NCI-H128 (cell line): ENCODE data around the gene ZMIZ1.

Source experiments
- DNase-seq: peaks from one replicate; lab custom pipeline; 2025; ENCODE audit not compliant: unreplicated experiment; lab: John Stamatoyannopoulos, UW

The ZMIZ1 gene

DNA sequence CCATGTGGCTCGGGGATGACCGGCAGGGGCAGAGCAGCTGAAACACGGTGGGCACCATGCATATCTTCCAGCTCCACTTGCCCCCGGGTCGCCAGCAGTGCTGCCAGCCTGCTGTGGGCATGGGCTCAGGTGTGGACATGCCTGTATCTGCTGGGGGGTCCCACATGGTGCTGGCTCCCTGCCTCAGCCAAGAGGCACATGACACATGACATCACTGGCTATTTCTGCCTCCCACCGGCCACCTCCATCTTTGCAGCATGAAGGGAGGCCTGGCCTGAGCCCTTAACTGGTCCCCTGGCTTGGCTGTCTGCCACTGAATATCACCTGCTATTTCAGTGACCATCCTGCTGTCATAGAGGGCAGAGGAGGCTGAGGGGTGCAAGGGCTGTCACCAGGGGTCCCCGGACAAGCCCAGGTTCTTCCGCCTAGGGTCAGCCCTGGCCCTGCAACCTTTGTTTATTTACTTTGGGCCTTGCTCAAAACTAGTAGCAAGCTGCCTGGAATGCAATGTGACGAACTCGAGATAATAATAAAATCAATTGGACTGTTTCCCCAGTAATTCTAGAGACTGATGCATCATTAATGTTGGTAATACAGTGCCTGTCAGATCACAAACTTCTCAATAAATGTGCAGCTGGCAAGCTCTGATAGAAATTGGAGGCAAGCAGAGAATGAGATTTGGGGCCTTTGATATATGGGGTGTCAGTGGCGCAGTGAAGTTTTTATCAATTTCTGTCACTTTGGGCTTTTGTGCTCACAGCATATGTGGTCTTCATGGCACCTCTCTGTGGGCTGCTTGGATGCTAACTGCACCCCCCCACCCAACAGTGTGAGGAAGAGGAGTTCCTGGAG, 28.5 kb downstream of the ZMIZ1 start:
- DNase-seq, result no peak

DNA sequence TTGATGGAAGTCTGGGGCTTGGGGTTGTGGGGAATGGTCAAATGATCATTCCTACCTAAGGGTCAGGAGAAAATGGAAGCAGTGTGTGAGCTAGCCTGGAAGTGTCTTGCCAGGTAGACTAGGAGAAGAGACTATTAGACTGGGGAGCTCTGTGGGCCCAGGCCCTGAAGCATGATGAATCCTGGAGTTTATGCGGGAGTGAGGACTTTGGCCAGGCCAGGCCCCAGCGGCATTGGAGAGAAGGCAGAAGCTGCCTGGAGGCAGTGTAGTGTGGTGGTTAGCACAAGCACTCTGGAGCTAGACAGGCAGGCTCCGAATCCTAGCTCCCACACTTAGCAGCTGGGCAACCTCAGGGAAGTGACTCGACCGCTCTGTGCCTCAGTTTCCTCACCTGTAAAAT, 29.3 kb downstream of the ZMIZ1 start:
- DNase-seq, result no peak

DNA sequence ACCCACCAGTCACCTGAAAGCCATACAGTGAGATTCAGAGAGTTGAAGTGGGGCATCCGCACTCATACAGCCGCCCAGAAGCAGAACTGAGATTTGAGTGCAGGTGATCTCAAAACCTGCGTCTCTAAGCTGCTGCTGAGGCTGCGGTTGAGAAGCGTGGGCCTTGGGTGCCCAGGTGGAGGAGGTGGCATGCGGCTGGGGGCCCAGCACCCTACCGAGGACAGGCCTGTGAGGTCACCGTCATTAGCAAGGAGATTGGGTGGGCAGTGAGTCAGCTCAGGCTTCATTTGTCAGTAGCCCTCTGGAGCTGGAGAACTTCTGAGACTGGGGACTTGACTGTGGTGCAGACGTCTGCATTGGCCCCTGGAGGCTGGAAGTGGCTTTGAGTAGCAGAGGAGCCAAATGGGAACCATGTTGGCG, 29.8 kb downstream of the ZMIZ1 start:
- DNase-seq, result no peak

GRCh38 chr10:79099898-79100448, 31.2 kb downstream of the ZMIZ1 start:
- DNase-seq, result no peak

DNA sequence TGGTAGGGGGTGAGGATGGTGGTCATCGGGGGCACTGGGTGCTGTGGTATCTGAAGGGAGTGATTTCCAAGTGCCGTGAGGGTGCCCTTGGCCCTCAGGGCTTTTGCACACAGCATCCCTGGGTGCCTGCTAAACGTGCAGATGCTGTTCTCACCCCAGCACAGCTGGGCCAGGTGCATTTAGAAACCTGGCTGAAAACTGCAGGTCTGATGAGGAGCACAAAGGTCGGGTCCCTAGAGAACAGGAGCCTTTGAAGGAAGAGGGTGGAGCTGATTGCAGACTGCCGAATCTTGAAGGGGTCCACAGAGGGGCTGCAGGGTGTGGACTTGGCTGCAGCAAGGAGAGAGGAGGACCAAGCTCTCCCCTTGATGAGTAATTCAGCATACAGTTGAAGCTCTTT, 32.0 kb downstream of the ZMIZ1 start:
- no peak for DNase-seq

GRCh38 chr10:79101560-79102497, 33.1 kb downstream of the ZMIZ1 start:
- no peak for DNase-seq

DNA sequence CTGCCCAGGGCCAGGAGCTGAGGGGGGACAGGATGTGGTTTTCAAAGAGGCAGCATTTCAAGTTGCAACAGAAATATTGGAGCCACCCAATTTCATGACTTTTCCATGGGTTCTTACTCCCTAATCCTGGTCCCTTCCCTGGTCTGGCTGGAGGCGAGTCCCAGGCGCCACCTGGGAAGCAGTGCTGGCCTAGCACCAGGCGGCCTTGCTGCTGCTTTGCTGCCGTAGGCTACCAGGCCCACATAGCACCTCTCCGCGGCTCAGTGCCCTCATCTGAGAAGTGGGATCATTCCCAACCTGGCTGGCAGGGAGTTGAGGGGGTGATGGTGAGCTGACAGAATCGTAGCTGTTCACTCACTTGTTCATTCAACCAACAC, 33.7 kb downstream of the ZMIZ1 start:
- DNase-seq, result no peak

- no peak for DNase-seq
Measured at GRCh38 chr10:79103129-79103528, 34.4 kb downstream of the ZMIZ1 start.

GRCh38 chr10:79103585-79103984, 34.8 kb downstream of the ZMIZ1 start:
- DNase-seq, result no peak

- no peak for DNase-seq
Measured at GRCh38 chr10:79105150-79105739, 36.5 kb downstream of the ZMIZ1 start.

- DNase-seq, result no peak
Measured at GRCh38 chr10:79105818-79106217, 37.1 kb downstream of the ZMIZ1 start.

- no peak for DNase-seq
Measured at GRCh38 chr10:79106256-79107050, 37.7 kb downstream of the ZMIZ1 start.

DNA sequence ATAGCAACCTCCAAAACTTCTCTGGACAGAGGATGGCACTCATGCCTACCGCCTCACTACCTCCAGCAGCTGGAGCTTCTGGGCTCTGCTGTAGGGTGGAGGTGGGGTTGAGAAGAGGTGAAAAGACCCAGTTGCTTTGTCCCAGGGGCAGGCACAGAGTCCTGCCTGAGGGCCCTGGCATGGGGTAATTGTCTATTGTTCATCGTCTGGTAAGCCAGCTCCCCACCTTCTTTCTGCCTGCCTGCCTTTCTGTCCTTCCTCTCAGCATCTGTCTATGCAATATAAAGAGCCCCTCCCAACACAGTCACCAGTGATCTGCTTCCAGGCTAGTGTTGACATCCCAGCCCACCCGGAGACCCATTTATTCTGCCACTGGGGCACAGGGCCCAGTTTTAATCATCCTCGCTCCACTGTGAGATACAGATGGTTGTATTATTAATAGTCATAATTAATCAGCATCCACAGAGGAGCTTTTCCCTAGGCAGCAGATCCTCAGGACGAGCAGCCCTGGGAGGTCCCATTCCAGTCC, 39.0 kb downstream of the ZMIZ1 start:
- no peak for DNase-seq

GRCh38 chr10:79108728-79109127, 40.0 kb downstream of the ZMIZ1 start:
- DNase-seq, result no peak

DNA sequence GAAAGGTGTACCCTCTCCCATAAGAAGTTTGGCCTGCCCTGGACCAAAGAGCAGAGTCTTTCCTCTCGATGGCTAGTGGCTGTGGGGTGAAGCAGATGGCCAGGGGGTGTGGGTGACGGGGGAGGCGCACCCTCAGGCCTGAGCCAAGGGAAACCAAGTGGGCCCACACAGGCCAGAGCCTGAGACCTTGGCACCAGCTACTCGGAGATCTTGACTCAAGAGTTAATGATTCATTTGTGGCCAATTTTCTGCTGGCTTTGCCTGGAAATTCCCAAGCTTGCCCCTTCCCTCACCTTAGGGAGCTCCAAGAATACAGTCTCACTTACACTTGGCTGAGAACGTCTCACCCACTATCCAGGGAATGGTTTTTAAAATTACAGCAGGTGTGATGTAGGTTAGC, 42.7 kb downstream of the ZMIZ1 start:
- no peak for DNase-seq

DNA sequence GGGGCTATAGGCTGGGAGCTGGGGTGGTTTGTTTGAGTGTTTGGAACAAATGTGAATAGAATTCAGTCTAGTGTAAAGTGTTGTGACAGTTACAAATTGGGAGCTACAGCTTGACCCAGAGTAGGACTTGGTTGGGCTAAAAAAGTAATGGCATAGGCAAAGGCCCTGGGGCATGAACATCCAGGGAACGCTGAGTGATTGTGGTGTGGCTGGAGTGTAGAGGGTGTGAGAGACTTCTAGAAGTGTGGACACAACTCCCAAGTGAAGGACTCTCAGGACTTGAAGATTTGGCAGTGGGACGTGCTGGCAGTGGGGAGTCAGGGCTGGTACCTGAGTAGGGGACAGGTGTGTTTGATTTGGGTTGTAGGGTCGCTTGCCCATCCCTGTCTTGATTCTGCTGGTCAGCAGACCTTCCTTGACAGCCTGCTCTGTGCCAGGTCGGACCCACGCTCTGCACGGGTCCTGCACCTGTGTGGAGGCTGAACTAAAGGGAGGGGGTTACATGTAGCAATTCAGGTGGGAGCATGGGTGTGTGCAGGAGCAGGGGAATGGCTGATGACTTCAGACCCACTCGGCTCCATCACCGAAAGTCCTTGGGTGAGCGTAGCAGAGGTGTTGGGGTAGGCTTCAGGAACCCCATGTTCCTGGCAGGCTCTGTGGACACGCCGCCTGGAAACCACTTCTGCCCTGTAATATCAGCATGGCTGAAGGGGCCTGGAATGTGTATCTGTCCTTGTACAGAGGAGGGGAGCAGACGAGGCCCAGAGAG, 43.3 kb downstream of the ZMIZ1 start:
- no peak for DNase-seq

GRCh38 chr10:79112881-79113431, 44.2 kb downstream of the ZMIZ1 start:
- DNase-seq, result no peak

DNA sequence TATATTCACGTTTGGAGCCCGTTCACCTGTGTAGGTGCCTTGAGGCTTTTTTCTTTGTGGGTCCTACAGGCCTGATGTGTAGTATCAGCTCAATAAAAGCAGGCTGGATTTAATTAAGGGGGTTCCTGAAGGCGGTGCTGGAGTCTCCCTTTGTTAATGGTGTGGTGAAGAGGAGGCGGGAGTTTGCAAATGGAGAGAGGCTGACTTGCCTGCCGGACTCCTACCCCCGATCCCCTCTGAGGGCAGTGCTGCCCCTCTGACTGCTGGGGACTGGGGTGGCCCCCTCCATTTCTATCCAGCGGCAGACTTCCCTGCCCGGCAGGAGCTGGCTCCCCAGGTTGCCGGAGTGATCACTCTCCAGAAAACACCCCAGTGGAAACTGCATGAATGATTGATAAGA, 45.1 kb downstream of the ZMIZ1 start:
- no peak for DNase-seq

GRCh38 chr10:79115302-79115701, 46.5 kb downstream of the ZMIZ1 start:
- DNase-seq, result no peak
